ENCODE data around the gene SH3BGR. TPM values are rescaled to one million over a fixed set of nuclear protein-coding genes. Genes with fewer than 3 reads are reported as not detected.

SH3BGR gene
- total RNA-seq, 1 experiment from 2014 or later: 0.82 TPM

- no peak for TF ChIP-seq CTCF (IDR thresholded peaks at IDR 0.05; ENCODE audit: insufficient read depth in 1 of 2, low read depth in 1 of 2, low read length in 1 of 2, severe bottlenecking in 1 of 2, unreplicated experiment in 1 of 2)
- no peaks in the 10 kb centered on the region for H3K36me3 Mint-ChIP-seq (ENCODE audit: insufficient read depth, unreplicated experiment)
- intact Hi-C loops (cut with micrococcal nuclease; ENCODE audit: unreplicated experiment): no loop called here
- CTCF ChIA-PET: no interaction called here
- no peaks in the 10 kb centered on the region for H3K36me3 ChIP-seq (ENCODE audit: control insufficient read depth, insufficient read depth, low read length)
- H3K4me1 ChIP-seq: no peaks in the 10 kb centered on the region
- BruUV-seq (replicated peaks): no TSS peak
- no peaks in the 10 kb centered on the region for H3K9me3 Mint-ChIP-seq (ENCODE audit: unreplicated experiment)
- POLR2A ChIA-PET: no interaction called here
- no peak overlapping the region for H3K4me3 Mint-ChIP-seq (ENCODE audit: unreplicated experiment)
- DNase-seq: no peak
- H3K27me3 Mint-ChIP-seq (ENCODE audit: insufficient read depth, unreplicated experiment): peaks cover 17% of the 10 kb centered on the region
- H3K27me3 ChIP-seq (replicated peaks; ENCODE audit: control insufficient read depth, insufficient read depth, low read length): no peaks in the 10 kb centered on the region
- H3K4me3 ChIP-seq (ENCODE audit: low read depth, low read length): no peak overlapping the region
- no peaks in the 10 kb centered on the region for H3K4me1 Mint-ChIP-seq (ENCODE audit: low read depth, unreplicated experiment)
- no peak overlapping the region for H3K27ac Mint-ChIP-seq (ENCODE audit: unreplicated experiment)
- no peaks in the 10 kb centered on the region for H3K9me3 ChIP-seq
Observed at GRCh38 chr21:39474611-39475010, 22.8 kb downstream of the SH3BGR start.

DNA sequence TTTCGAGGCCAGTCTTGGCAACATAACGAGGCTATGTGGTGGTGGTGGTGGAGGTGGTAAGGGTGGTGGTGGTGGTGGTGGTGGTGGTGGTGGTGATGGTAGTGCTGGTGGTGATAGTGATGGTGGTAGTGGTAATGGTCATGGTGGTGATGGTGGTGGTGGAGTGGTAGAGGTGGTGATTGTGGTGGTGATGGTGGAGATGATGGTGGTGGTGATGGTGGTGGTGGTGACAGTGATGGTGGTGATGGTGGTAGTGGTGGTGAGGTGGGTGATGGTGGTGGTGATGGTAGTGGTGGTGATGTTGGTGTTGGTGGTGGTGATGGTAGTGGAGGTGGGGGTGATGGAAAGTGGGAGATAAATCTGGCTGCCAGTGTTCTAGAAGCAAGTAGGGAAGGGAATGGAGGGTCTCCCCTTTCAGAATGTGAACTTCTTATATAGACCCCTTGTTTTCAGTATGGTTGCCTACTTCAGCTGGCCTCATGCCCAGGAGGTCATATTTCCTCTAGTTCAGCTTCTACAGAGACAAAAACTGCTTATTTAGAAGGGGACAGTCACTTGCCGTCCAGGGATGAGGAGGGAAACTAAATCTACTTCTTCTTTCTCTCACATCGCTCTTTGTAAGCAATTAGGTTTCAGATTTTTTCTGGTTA, 27.5 kb downstream of the SH3BGR start:
- no peak for TF ChIP-seq CTCF (IDR thresholded peaks at IDR 0.05; ENCODE audit: insufficient read depth in 1 of 2, low read depth in 1 of 2, low read length in 1 of 2, severe bottlenecking in 1 of 2, unreplicated experiment in 1 of 2)
- CTCF ChIA-PET: no interaction called here
- BruUV-seq (replicated peaks): no TSS peak

DNA sequence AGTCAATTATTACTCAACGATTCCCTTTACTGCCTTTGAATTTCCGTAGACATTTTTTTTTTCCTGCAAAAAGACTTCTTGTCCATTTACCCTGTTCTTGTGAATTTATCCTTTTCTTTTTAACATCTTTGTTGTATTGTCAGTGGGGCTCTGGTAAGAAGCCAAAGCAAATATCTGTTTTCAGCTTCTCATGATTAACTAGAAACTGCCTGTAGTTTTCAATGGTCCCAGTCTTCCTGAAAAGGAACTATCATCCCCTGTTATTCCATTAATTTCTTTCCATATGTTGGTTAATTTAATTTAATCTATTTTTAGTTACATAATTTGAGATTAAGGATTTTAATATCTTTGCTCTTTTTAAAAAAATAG, 28.0 kb downstream of the SH3BGR start:
- Mint-ChIP-seq H3K9me3 (ENCODE audit: unreplicated experiment) (no peaks in the 10 kb centered on the region), H3K27me3 (ENCODE audit: insufficient read depth, unreplicated experiment) (peaks cover 12% of the 10 kb centered on the region), H3K36me3 (ENCODE audit: insufficient read depth, unreplicated experiment) (no peaks in the 10 kb centered on the region), H3K4me3 (ENCODE audit: unreplicated experiment) (no peak overlapping the region), H3K4me1 (ENCODE audit: low read depth, unreplicated experiment) (no peaks in the 10 kb centered on the region), H3K27ac (ENCODE audit: unreplicated experiment) (no peak overlapping the region)
- Histone ChIP-seq H3K4me1 (no peaks in the 10 kb centered on the region), H3K27me3 (replicated peaks; ENCODE audit: control insufficient read depth, insufficient read depth, low read length) (no peaks in the 10 kb centered on the region), H3K4me3 (ENCODE audit: low read depth, low read length) (no peak overlapping the region), H3K36me3 (ENCODE audit: control insufficient read depth, insufficient read depth, low read length) (no peaks in the 10 kb centered on the region), H3K9me3 (no peaks in the 10 kb centered on the region)
- BruUV-seq (replicated peaks): no TSS peak
- POLR2A ChIA-PET: no interaction called here
- CTCF ChIA-PET: no interaction called here
- no peak for DNase-seq
- no peak for TF ChIP-seq CTCF (IDR thresholded peaks at IDR 0.05; ENCODE audit: insufficient read depth in 1 of 2, low read depth in 1 of 2, low read length in 1 of 2, severe bottlenecking in 1 of 2, unreplicated experiment in 1 of 2)
- intact Hi-C loops (cut with micrococcal nuclease; ENCODE audit: unreplicated experiment): no loop called here

More for the DNA sequence above, 27.5 kb downstream of the SH3BGR start:
- Mint-ChIP-seq H3K27me3 (ENCODE audit: insufficient read depth, unreplicated experiment) (peaks cover 12% of the 10 kb centered on the region), H3K27ac (ENCODE audit: unreplicated experiment) (no peak overlapping the region), H3K4me3 (ENCODE audit: unreplicated experiment) (no peak overlapping the region), H3K9me3 (ENCODE audit: unreplicated experiment) (no peaks in the 10 kb centered on the region), H3K4me1 (ENCODE audit: low read depth, unreplicated experiment) (no peaks in the 10 kb centered on the region), H3K36me3 (ENCODE audit: insufficient read depth, unreplicated experiment) (no peaks in the 10 kb centered on the region)
- no peaks in the 10 kb centered on the region for H3K36me3 ChIP-seq (ENCODE audit: control insufficient read depth, insufficient read depth, low read length)
- intact Hi-C loops (cut with micrococcal nuclease; ENCODE audit: unreplicated experiment): no loop called here
- no peaks in the 10 kb centered on the region for H3K27me3 ChIP-seq (replicated peaks; ENCODE audit: control insufficient read depth, insufficient read depth, low read length)
- POLR2A ChIA-PET: no interaction called here
- no peak overlapping the region for H3K4me3 ChIP-seq (ENCODE audit: low read depth, low read length)
- H3K9me3 ChIP-seq: no peaks in the 10 kb centered on the region
- H3K4me1 ChIP-seq: no peaks in the 10 kb centered on the region
- no peak for DNase-seq

Data from Caco-2 (cell line).